HG03432 (cell line): ENCODE results near the gene GGTLC3.
"Not testable (repeated sequence)": the region's sequence is repeated elsewhere in the genome, so short reads cannot be mapped to it uniquely, and the experiment has no call there.

Experiments used
- ATAC-seq: cut with Tn5 transposase; IDR thresholded peaks from one replicate; pipeline ENCODE4 v1.9.1; 2021; ENCODE audit warnings: mild to moderate bottlenecking, moderate library complexity; ENCODE audit not compliant: unreplicated experiment

GGTLC3 gene

GRCh38 chr22:18522762-18523161 is 4.8 kb upstream of the GGTLC3 start:
- not testable (repeated sequence) for ATAC-seq

- not testable (repeated sequence) for ATAC-seq
Observed at GRCh38 chr22:18513454-18513853, 4.5 kb downstream of the GGTLC3 start.

DNA sequence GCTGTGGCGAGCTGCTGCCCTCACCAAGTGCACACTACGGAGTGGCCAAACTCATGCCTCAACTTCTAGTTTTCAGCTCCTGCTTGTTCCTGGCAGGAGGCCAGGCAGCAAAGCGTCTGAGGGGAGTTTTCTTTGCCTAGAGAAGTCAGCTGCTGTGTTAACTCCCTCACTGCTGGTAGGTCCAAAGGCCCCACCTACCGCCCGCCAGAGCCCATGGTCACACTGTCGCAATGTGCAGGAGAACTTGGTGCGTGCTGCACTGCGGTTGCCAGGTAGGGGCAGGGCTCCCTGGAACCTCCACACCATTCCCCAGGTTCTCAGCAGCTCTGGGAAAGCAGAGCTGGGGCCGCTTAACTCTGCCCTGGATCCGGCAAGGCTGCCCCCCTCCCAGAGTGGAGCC is 5.6 kb downstream of the GGTLC3 start:
- ATAC-seq: not testable (repeated sequence)

GRCh38 chr22:18511327-18511726 is 6.6 kb downstream of the GGTLC3 start:
- not testable (repeated sequence) for ATAC-seq

DNA sequence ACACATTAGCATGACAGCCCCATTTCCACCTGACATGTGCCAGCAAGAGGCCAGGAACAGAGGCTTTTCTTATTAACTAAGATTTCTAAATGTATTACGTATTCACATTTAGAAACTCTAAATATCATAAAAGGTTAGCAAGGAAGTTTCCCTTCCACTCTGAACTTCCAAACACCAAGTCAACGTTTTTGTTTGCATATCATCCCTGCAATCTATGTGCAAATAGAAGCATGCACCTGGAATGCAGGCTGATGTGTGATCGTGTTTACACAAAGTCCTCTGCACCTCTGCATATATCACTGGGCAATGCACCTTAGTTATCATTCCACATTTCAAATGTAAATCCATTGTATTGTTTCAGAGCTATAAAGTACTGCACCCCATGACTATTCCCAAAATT is 21.7 kb downstream of the GGTLC3 start:
- not testable (repeated sequence) for ATAC-seq
